Fibroblast of skin of right quadriceps (primary cell): ENCODE measurements around the gene GPX2.

Experiments
- DNase-seq: peaks from one replicate; pipeline ENCODE4 v3.0.0-alpha.2; 2013

The GPX2 gene

GRCh38 chr14:64942531-64943111, at the start of gene GPX2:
TSS of gene GPX2 (minus strand) at chr14:64942745. CDS start at chr14:64942726, 19 bp downstream.
- DNase-seq = no peak

GRCh38 chr14:64990939-64991338, 48.4 kb upstream of the GPX2 start:
- DNase-seq = no peak

- no peak for DNase-seq
These were observed 47.8 kb upstream of the GPX2 start for GRCh38 chr14:64990296-64990695.

DNA sequence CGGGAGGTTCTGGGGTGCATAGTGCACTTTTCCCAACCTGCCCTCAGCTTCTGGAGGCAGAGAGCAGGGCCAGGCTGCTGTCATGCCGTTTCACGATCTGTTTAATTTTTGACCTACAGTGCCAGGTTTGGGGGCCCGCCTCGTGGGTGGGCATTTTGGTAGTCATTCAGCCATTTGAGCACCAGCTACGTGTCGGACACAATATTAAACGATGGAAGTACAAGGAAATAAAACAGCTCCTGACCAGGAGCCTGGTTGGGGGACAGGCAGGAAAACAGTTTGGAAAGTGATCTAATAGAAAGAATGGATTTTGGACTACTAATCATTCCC, 44.9 kb upstream of the GPX2 start:
- no peak for DNase-seq

GRCh38 chr14:64986648-64987437, 44.3 kb upstream of the GPX2 start, which contains the start of gene FNTB:
TSS of gene FNTB (plus strand) at chr14:64986895. CDS start at chr14:64986954, 59 bp downstream.
- peak; percentile 97 for DNase-seq

GRCh38 chr14:64983439-64984310, 41.1 kb upstream of the GPX2 start:
- peak; percentile 50 for DNase-seq

- DNase-seq = no peak
These were observed 37.0 kb upstream of the GPX2 start for GRCh38 chr14:64979336-64980074.

DNA sequence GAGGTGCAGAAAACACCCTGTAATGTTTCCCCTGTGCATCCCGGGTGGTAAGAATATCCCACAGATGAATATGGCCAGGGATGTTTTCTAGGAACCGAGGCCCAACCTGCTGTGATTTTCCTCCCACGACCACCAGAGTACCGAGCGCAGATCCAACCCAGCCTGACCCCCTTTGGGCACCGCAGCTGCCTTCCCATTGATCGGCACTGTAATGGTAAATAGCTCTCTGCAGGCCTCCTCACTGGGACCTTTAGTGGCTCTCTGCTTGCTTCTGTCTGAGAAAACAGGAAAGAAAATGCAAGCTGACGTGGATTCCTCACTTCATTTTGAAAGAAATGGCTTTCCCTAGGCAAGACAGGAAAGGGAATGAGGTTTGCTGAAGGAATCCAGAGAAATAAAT, 32.0 kb upstream of the GPX2 start:
- DNase-seq = no peak

DNA sequence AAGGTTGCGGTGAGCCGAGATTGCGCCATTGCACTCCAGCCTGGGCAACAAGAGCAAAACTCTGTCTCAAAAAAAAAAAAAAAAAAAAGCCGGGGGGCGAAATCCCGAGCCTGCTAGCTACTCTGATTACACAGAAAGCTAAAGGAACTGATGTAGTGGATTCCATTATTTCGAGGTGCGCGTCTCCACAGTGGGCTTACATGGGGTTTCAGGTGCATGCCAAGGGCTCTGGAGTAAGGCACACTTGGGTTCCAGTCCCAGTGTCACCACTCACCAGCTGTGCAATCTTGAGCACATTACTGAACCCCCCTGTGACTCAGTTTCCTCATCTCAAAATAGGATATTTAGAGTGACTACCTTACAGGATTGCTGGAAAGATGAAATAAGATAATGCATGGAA, 31.3 kb upstream of the GPX2 start:
- no peak for DNase-seq

GRCh38 chr14:64973026-64973442, 30.5 kb upstream of the GPX2 start:
- DNase-seq = no peak

- peak; percentile 31 for DNase-seq
These were observed 29.6 kb upstream of the GPX2 start, which contains the start of gene RAB15 for GRCh38 chr14:64971943-64972791. TSS of gene RAB15 (minus strand) at chr14:64972336. CDS start at chr14:64972076, 260 bp downstream.

DNA sequence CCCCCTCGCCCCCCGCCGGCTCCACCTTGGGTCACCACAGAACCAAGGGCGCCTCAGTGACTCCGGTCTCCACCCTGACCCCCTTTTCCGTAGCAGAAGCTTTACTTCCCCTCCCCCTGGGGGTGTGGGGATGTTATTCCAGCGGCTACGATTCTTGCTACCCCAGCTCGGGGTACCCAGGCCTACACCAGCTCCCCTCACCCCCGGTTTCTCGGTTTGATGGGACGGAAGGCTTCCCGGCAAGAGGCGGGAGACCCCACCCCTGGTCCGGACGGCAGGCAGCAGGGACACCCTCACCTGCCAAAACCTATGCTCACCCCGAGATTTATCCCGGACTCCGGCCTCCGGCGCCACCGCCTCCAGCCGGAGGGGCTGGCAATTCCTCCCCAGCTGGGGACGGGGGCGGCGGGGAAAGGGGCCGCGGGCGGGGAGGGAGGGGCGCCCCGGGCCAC, 29.0 kb upstream of the GPX2 start:
- DNase-seq = no peak

DNA sequence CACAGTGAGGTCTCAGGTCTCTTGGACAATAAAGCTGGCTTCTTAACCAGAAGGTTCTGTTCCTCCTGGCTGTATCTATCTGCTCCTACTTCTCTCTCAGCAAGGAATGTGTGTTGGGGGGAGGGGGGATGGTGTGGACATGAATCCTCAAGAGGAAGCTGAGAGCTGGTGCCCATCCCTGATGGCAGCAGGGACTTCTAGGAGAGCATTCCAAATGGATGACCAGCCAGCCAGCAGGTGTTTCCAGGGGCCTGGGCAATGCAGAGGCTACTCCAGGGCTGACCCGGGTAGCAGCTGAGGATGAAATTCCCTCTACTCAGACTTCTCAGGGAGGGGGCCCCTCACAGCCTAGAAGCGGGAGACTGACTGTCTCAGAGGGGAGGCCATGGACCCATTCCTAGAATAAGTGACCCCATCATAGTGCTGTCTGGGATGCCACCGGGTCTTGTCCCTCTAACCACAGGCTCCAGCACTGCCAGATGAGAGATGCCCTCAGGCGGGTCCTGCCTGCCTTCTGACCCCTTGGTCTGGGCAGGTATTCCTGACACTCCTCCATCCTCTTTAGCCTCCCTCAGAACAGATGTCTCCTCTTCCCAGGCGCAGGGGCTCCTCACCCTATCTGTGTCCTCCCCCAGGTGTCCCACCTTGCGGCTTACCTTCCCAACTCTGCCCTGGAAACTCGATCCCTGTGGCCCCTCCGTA, 28.4 kb upstream of the GPX2 start:
- DNase-seq = no peak

DNA sequence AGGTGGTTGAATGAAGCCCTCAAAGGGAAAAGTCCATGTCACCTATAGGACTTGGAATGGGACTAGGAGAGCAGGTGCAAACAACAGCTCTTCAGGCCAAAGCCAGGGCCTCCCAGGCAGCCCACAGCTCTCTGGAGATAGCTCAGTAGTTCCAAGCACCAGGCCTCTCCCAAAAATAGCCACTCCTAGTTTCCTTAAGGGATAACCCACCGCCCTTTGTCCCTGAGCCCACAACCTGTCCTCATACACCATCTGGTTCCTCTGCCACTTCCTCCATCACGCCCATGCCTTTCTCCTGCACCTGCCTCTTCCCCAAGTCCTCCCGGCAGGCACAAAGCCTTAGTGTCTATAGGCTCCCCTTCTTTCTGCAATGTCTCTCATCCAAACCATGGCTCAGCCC, 27.5 kb upstream of the GPX2 start:
- DNase-seq = no peak

- no peak for DNase-seq
These were observed 26.1 kb upstream of the GPX2 start for GRCh38 chr14:64968651-64969050.

- no peak for DNase-seq
These were observed 25.6 kb upstream of the GPX2 start for GRCh38 chr14:64968167-64968566.

DNA sequence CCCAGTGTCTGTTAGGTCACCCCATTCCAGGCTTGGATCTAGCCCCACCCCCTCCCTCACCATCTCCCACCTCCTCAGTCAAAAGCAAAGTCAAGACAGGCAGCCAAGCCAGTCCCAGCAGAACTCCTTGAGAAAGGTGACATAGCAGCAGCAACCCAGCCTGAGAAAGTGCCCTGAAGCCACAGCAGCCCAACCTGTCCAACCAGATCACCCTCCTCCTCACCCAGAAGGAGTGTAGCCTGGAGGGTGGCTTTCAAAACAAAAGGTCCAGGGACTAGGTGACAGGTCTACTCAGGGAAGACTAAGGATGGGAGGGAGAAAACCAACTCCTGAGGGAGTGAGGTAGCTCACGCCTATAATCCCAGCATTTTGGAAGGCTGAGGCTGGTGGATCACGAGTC, 24.4 kb upstream of the GPX2 start:
- no peak for DNase-seq

GRCh38 chr14:64965356-64966000, 22.9 kb upstream of the GPX2 start:
- no peak for DNase-seq

DNA sequence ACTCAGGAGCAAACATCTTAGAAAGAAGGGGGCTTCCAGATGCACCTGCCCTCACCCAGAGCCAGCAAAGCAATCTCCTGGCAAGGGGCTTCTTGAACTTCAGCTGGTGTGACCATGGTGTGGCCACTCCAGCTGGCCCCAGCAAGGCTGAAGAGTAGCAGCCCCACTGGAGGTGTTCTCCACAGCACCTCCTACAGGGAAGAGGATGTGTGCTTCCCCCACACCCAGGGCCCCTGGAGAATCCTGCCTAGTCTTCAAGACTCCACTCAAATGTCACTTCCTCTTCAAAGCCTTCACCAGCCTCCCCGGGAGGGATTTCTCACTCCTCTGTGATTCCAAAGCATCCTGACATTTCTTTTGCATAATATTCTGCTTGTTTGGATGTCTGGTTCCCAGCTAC, 21.1 kb upstream of the GPX2 start:
- DNase-seq = no peak

- DNase-seq = no peak
These were observed 18.3 kb upstream of the GPX2 start for GRCh38 chr14:64960762-64961276.
